ENCODE results near the gene NBAS.

The NBAS gene

GRCh38 chr2:15605721-15606120, 44.6 kb upstream of the NBAS start:
- Histone ChIP-seq H3F3A (ENCODE audit: insufficient read depth) (no peaks in the 10 kb centered on the region), H3K27me3 (ENCODE audit: low read length) (no peaks in the 10 kb centered on the region), H2AFZ (ENCODE audit: low read depth, low read length, severe bottlenecking) (no peak overlapping the region), H3K9ac (ENCODE audit: low read length) (no peak overlapping the region), H3K36me3 (ENCODE audit: low read length) (peaks cover 65% of the 10 kb centered on the region), H3K79me2 (ENCODE audit: insufficient read depth, low read length) (no peaks in the 10 kb centered on the region), H3K4me2 (ENCODE audit: low read depth, low read length, poor library complexity, severe bottlenecking) (no peak overlapping the region), H4K20me1 (ENCODE audit: low read depth, low read length) (no peaks in the 10 kb centered on the region), H3K9me3 (ENCODE audit: insufficient read depth, low read length) (no peaks in the 10 kb centered on the region), H3K27ac (ENCODE audit: low read depth, low read length) (no peak overlapping the region), H3K9me2 (replicated peaks; ENCODE audit: insufficient read depth, low read length) (no peaks in the 10 kb centered on the region), H3K4me3 (ENCODE audit: insufficient read depth, low read length, poor library complexity, severe bottlenecking) (no peak overlapping the region)
- TF ChIP-seq CTCF (IDR thresholded peaks at IDR 0.05; ENCODE audit: insufficient read depth, low read length, poor library complexity, severe bottlenecking) = no peak
- TF ChIP-seq EZH2phosphoT487 (conservative IDR thresholded peaks at IDR 0.05; ENCODE audit: low read length) = no peak

- Histone ChIP-seq H3K36me3 (ENCODE audit: low read length) (peaks cover 67% of the 10 kb centered on the region), H3K9me2 (replicated peaks; ENCODE audit: insufficient read depth, low read length) (no peaks in the 10 kb centered on the region), H3K27ac (ENCODE audit: low read depth, low read length) (no peak overlapping the region), H3F3A (ENCODE audit: insufficient read depth) (no peaks in the 10 kb centered on the region), H3K4me3 (ENCODE audit: insufficient read depth, low read length, poor library complexity, severe bottlenecking) (no peak overlapping the region), H3K9ac (ENCODE audit: low read length) (no peak overlapping the region), H3K79me2 (ENCODE audit: insufficient read depth, low read length) (no peaks in the 10 kb centered on the region), H3K4me2 (ENCODE audit: low read depth, low read length, poor library complexity, severe bottlenecking) (no peak overlapping the region), H3K9me3 (ENCODE audit: insufficient read depth, low read length) (no peaks in the 10 kb centered on the region), H2AFZ (ENCODE audit: low read depth, low read length, severe bottlenecking) (no peak overlapping the region), H3K27me3 (ENCODE audit: low read length) (no peaks in the 10 kb centered on the region), H4K20me1 (ENCODE audit: low read depth, low read length) (no peaks in the 10 kb centered on the region)
- TF ChIP-seq EZH2phosphoT487 (conservative IDR thresholded peaks at IDR 0.05; ENCODE audit: low read length) (no peak), CTCF (IDR thresholded peaks at IDR 0.05; ENCODE audit: insufficient read depth, low read length, poor library complexity, severe bottlenecking) (no peak)
Observed at GRCh38 chr2:15603948-15604347, 42.8 kb upstream of the NBAS start.

- Histone ChIP-seq H3K79me2 (ENCODE audit: insufficient read depth, low read length) (no peaks in the 10 kb centered on the region), H3K9me3 (ENCODE audit: insufficient read depth, low read length) (no peaks in the 10 kb centered on the region), H3F3A (ENCODE audit: insufficient read depth) (0 out of 2 replicates have a peak, but pooled peaks cover 4% of the 10 kb centered on the region), H3K27ac (ENCODE audit: low read depth, low read length) (no peak overlapping the region), H3K9ac (ENCODE audit: low read length) (no peak overlapping the region), H2AFZ (ENCODE audit: low read depth, low read length, severe bottlenecking) (no peak overlapping the region), H3K4me2 (ENCODE audit: low read depth, low read length, poor library complexity, severe bottlenecking) (no peak overlapping the region), H3K27me3 (ENCODE audit: low read length) (no peaks in the 10 kb centered on the region), H3K9me2 (replicated peaks; ENCODE audit: insufficient read depth, low read length) (no peaks in the 10 kb centered on the region), H4K20me1 (ENCODE audit: low read depth, low read length) (no peaks in the 10 kb centered on the region), H3K36me3 (ENCODE audit: low read length) (peaks cover 74% of the 10 kb centered on the region), H3K4me3 (ENCODE audit: insufficient read depth, low read length, poor library complexity, severe bottlenecking) (no peak overlapping the region)
- TF ChIP-seq EZH2phosphoT487 (conservative IDR thresholded peaks at IDR 0.05; ENCODE audit: low read length) = no peak
- no peak for TF ChIP-seq CTCF (IDR thresholded peaks at IDR 0.05; ENCODE audit: insufficient read depth, low read length, poor library complexity, severe bottlenecking)
Observed at GRCh38 chr2:15603044-15603765, 42.1 kb upstream of the NBAS start.

Measured in SU-DHL-6 (cell line).